Esophagus muscularis mucosa (tissue), 4 donors: ENCODE results near the gene ERCC4. TPM values are rescaled to one million over a fixed set of nuclear protein-coding genes. Genes with fewer than 3 reads are reported as not detected.

Source experiments
- DNase-seq: peaks from one replicate; pipeline ENCODE4 v3.0.0-alpha.2; 2017; ENCODE audit errors: extremely low spot score
- H3K27ac ChIP-seq, 4 donors: fragments of 200-600 bp; sonication (generic); replicated peaks in 1 of 4; 1 replicate in 3 of 4; 2 replicates in 1 of 4; pipeline ENCODE4 v1.5.1; 2016 to 2019; ENCODE audit warnings: mild to moderate bottlenecking in 1 of 4
- H3K27me3 ChIP-seq, 4 donors: fragments of 200-600 bp; sonication (generic); one replicate each; pipeline versions ENCODE4 v1.5.1 to v1.6.0; 2016 to 2019
- H3K36me3 ChIP-seq, 4 donors: fragments of 200-600 bp; sonication (generic); one replicate each; pipeline ENCODE4 v1.5.1; 2016 to 2019
- H3K4me1 ChIP-seq, 4 donors: fragments of 200-600 bp; sonication (generic); one replicate each; pipeline ENCODE4 v1.5.1; 2016 to 2019
- H3K4me3 ChIP-seq, 4 donors: fragments of 200-600 bp; sonication (generic); 1 replicate in 2 of 4; 2 replicates in 2 of 4; pipeline ENCODE4 v1.5.1; 2016 to 2019; ENCODE audit warnings: mild to moderate bottlenecking in 4 of 4, moderate library complexity in 1 of 4
- H3K9me3 ChIP-seq, 4 donors: fragments of 200-600 bp; sonication (generic); 1 replicate in 3 of 4; 2 replicates in 1 of 4; pipeline ENCODE4 v1.5.1; 2016 to 2019
- CTCF ChIP-seq, 3 experiments: fragments of 200-600 bp in 2 of 3; fragments of 450-650 bp in 1 of 3; sonication (generic) in 2 of 3; IDR thresholded peaks; one replicate each; pipeline ENCODE4 v1.5.1; 2017 to 2019; ENCODE audit warnings: antibody characterized with exemption in 3 of 3, mild to moderate bottlenecking in 2 of 3, moderate library complexity in 1 of 3
- EP300 ChIP-seq: sonication (generic); formaldehyde crosslinking; IDR thresholded peaks from one replicate; pipeline ENCODE4 v1.6.1; 2017; ENCODE audit warnings: antibody characterized with exemption
- POLR2A ChIP-seq: fragments of 450-650 bp; IDR thresholded peaks from one replicate; pipeline ENCODE4 v1.6.1; 2017; ENCODE audit warnings: antibody characterized with exemption, moderate library complexity, mild to moderate bottlenecking, low read depth
- POLR2AphosphoS5 ChIP-seq, 2 donors: sonication (generic); formaldehyde crosslinking; IDR thresholded peaks; one replicate each; pipeline ENCODE4 v1.6.1; 2017; ENCODE audit warnings: antibody characterized with exemption in 2 of 2
- WGBS: methylation state at CpG from one replicate; pipeline ENCODE4 v1.1.5; 2018; 5-methylcytosine and 5-hydroxymethylcytosine counted together
- intact Hi-C: fragments of 100-400 bp; cut with DNase I; formaldehyde crosslinking; loops from one replicate; pipeline ENCODE4 v1.15.1; 2023
- total RNA-seq, 4 donors: library from RNA; depleted of rRNA; stranded (reverse); fragments of >200 nt; gene quantifications; one replicate each; pipeline versions ENCODE4 v1.1.0 to v1.2.1, GENCODE V29; 2016

The ERCC4 gene
- total RNA-seq, 4 donors from 2014 or later, result 4.6 to 10.0 (median 8.6) TPM

- no peak for TF ChIP-seq POLR2A
- TF ChIP-seq EP300, result no peak
- no peak for TF ChIP-seq POLR2AphosphoS5 (IDR thresholded peaks at IDR 0.05)
- TF ChIP-seq CTCF (IDR thresholded peaks at IDR 0.05), result no peak
- no peak overlapping the region for H3K27ac ChIP-seq
- WGBS, result 83% methylated on average over 11 of the region's 11 CpGs
- no peaks in the 10 kb centered on the region for H3K36me3 ChIP-seq
- intact Hi-C loops, result no loop called here
- no peak overlapping the region for H3K4me3 ChIP-seq
- H3K27me3 ChIP-seq, result no peaks in the 10 kb centered on the region
- no peaks in the 10 kb centered on the region for H3K9me3 ChIP-seq
- peaks cover 7 to 34% (median 12%) of the 10 kb centered on the region in 4 donors for H3K4me1 ChIP-seq
- no peak for DNase-seq
Measured at GRCh38 chr16:13996778-13997288, 76.9 kb downstream of the ERCC4 start.

- Histone ChIP-seq H3K27ac (no peak overlapping the region), H3K27me3 (no peaks in the 10 kb centered on the region), H3K9me3 (no peaks in the 10 kb centered on the region), H3K36me3 (no peaks in the 10 kb centered on the region), H3K4me1 (peaks cover 9 to 37% (median 14%) of the 10 kb centered on the region in 4 donors), H3K4me3 (no peak overlapping the region)
- TF ChIP-seq CTCF (IDR thresholded peaks at IDR 0.05), result no peak
- no peak for TF ChIP-seq POLR2A
- TF ChIP-seq EP300, result no peak
- TF ChIP-seq POLR2AphosphoS5 (IDR thresholded peaks at IDR 0.05), result no peak
- WGBS, result 90% methylated on average over 4 of the region's 4 CpGs
- no peak for DNase-seq
- intact Hi-C loops, result no loop called here
Measured at GRCh38 chr16:13997526-13997925, 77.6 kb downstream of the ERCC4 start.

- intact Hi-C loops, result no loop called here
- no peak for TF ChIP-seq EP300
- TF ChIP-seq CTCF (IDR thresholded peaks at IDR 0.05), result no peak
- no peak for TF ChIP-seq POLR2A
- TF ChIP-seq POLR2AphosphoS5 (IDR thresholded peaks at IDR 0.05), result no peak
- no peak overlapping the region for H3K4me3 ChIP-seq
- no peaks in the 10 kb centered on the region for H3K36me3 ChIP-seq
- H3K27ac ChIP-seq, result no peak overlapping the region
- 83% methylated on average over 5 of the region's 5 CpGs for WGBS
- no peaks in the 10 kb centered on the region for H3K27me3 ChIP-seq
- H3K9me3 ChIP-seq, result no peaks in the 10 kb centered on the region
- peaks cover 13 to 41% (median 18%) of the 10 kb centered on the region in 4 donors for H3K4me1 ChIP-seq
- DNase-seq, result no peak
Measured at GRCh38 chr16:13997933-13998332, 78.0 kb downstream of the ERCC4 start.

GRCh38 chr16:13999071-13999894, 79.3 kb downstream of the ERCC4 start:
- Histone ChIP-seq H3K4me3 (no peak overlapping the region), H3K36me3 (no peaks in the 10 kb centered on the region), H3K4me1 (peaks cover 23 to 49% (median 27%) of the 10 kb centered on the region in 4 donors), H3K27ac (no peak overlapping the region), H3K27me3 (no peaks in the 10 kb centered on the region), H3K9me3 (no peaks in the 10 kb centered on the region)
- no peak for TF ChIP-seq EP300
- no peak for TF ChIP-seq CTCF (IDR thresholded peaks at IDR 0.05)
- no peak for TF ChIP-seq POLR2AphosphoS5 (IDR thresholded peaks at IDR 0.05)
- no peak for TF ChIP-seq POLR2A
- 86% methylated on average over 10 of the region's 10 CpGs for WGBS
- DNase-seq, result no peak
- intact Hi-C loops, result no loop called here
